Loucy (cell line): ENCODE results near the gene NCLN.

Experiments
- H2AFZ ChIP-seq: fragments of 200-600 bp; sonication (generic); 2 replicates; pipeline ENCODE4 v1.6.0; 2016; ENCODE audit warnings: antibody characterized with exemption, mild to moderate bottlenecking, low read length, moderate library complexity
- H3F3A ChIP-seq: fragments of 200-600 bp; 2 replicates; pipeline ENCODE4 v1.6.0; 2016; ENCODE audit warnings: antibody characterized with exemption, low read depth, mild to moderate bottlenecking
- H3K27me3 ChIP-seq: fragments of 200-600 bp; sonication (generic); 2 replicates; pipeline ENCODE4 v1.6.1; 2014; ENCODE audit warnings: low read length, mild to moderate bottlenecking; ENCODE audit not compliant: insufficient read depth, poor library complexity, severe bottlenecking
- H3K36me3 ChIP-seq: fragments of 200-600 bp; sonication (generic); 2 replicates; pipeline ENCODE4 v1.6.1; 2016; ENCODE audit warnings: low read length; ENCODE audit not compliant: insufficient read depth
- H3K4me1 ChIP-seq: fragments of 200-600 bp; sonication (generic); 2 replicates; pipeline ENCODE4 v1.5.1; 2014; ENCODE audit warnings: low read length, mild to moderate bottlenecking; ENCODE audit not compliant: insufficient read depth, poor library complexity, severe bottlenecking
- H3K4me2 ChIP-seq: fragments of 200-600 bp; sonication (generic); 2 replicates; pipeline ENCODE4 v1.6.0; 2014; ENCODE audit warnings: antibody characterized with exemption, low read length, low read depth, mild to moderate bottlenecking; ENCODE audit not compliant: poor library complexity, severe bottlenecking
- H3K4me3 ChIP-seq: fragments of 200-600 bp; sonication (generic); 2 replicates; pipeline ENCODE4 v1.5.1; 2014; ENCODE audit warnings: low read length, mild to moderate bottlenecking, mixed read lengths; ENCODE audit not compliant: poor library complexity, severe bottlenecking
- H3K79me2 ChIP-seq: fragments of 200-600 bp; sonication (generic); 2 replicates; pipeline ENCODE4 v1.6.1; 2014; ENCODE audit warnings: low read length; ENCODE audit not compliant: insufficient read depth
- H3K9ac ChIP-seq: fragments of 200-600 bp; sonication (generic); 2 replicates; pipeline ENCODE4 v1.6.0; 2014; ENCODE audit warnings: mild to moderate bottlenecking, low read depth, low read length, moderate library complexity; ENCODE audit not compliant: poor library complexity, severe bottlenecking
- H3K9me2 ChIP-seq: fragments of 200-600 bp; sonication (generic); replicated peaks from 2 replicates; pipeline ENCODE4 v1.6.1; 2016; ENCODE audit warnings: low read depth, low read length, mixed read lengths
- H3K9me3 ChIP-seq: fragments of 200-600 bp; sonication (generic); 2 replicates; pipeline ENCODE4 v1.6.1; 2014; ENCODE audit warnings: mild to moderate bottlenecking, antibody characterized with exemption, low read length, low read depth; ENCODE audit not compliant: insufficient read depth
- H4K20me1 ChIP-seq: fragments of 200-600 bp; sonication (generic); 2 replicates; pipeline ENCODE4 v1.6.0; 2014; ENCODE audit warnings: antibody characterized with exemption, low read length, mild to moderate bottlenecking; ENCODE audit not compliant: insufficient read depth, poor library complexity, severe bottlenecking
- CTCF ChIP-seq: fragments of 200-600 bp; sonication (generic); conservative IDR thresholded peaks from 2 replicates; pipeline ENCODE4 v1.5.1; 2014; ENCODE audit warnings: mild to moderate bottlenecking, antibody characterized with exemption, low read length
- EZH2phosphoT487 ChIP-seq: fragments of 200-600 bp; IDR thresholded peaks from 2 replicates; pipeline ENCODE4 v1.6.1; 2018; ENCODE audit warnings: antibody characterized with exemption, mild to moderate bottlenecking, moderate library complexity, borderline replicate concordance

The NCLN gene

GRCh38 chr19:3142292-3142670 lies 43.4 kb upstream of the NCLN start:
- H3K79me2 ChIP-seq, result peaks cover 98% of the 10 kb centered on the region
- H4K20me1 ChIP-seq, result peaks cover 69% of the 10 kb centered on the region
- H2AFZ ChIP-seq, result no peak overlapping the region
- no peaks in the 10 kb centered on the region for H3K27me3 ChIP-seq
- H3K9ac ChIP-seq, result peak overlapping the region; percentile 99
- peak overlapping the region; percentile 76 for H3K4me2 ChIP-seq
- peak overlapping the region; percentile 85 for H3K4me3 ChIP-seq
- peaks cover 33% of the 10 kb centered on the region for H3K4me1 ChIP-seq
- peaks cover 11% of the 10 kb centered on the region for H3F3A ChIP-seq
- no peaks in the 10 kb centered on the region for H3K9me2 ChIP-seq
- TF ChIP-seq CTCF, result no peak
- TF ChIP-seq EZH2phosphoT487, result no peak
- peaks cover 32% of the 10 kb centered on the region; the same call in 1 of the 2 replicates for H3K36me3 ChIP-seq
- H3K9me3 ChIP-seq, result no peaks in the 10 kb centered on the region

- Histone ChIP-seq H3K4me2 (peak overlapping the region; percentile 76), H3K4me3 (peak overlapping the region; percentile 85), H3K9ac (peak overlapping the region; percentile 99), H2AFZ (no peak overlapping the region), H3F3A (peaks cover 11% of the 10 kb centered on the region), H3K9me3 (no peaks in the 10 kb centered on the region), H3K27me3 (no peaks in the 10 kb centered on the region), H3K9me2 (no peaks in the 10 kb centered on the region), H3K79me2 (peaks cover 98% of the 10 kb centered on the region), H3K4me1 (peaks cover 33% of the 10 kb centered on the region), H4K20me1 (peaks cover 73% of the 10 kb centered on the region), H3K36me3 (peaks cover 33% of the 10 kb centered on the region; the same call in 1 of the 2 replicates)
- no peak for TF ChIP-seq CTCF
Measured at GRCh38 chr19:3142781-3143337, 42.9 kb upstream of the NCLN start.

- H2AFZ ChIP-seq, result no peak overlapping the region
- no peak overlapping the region for H3K4me3 ChIP-seq
- no peaks in the 10 kb centered on the region for H3K9me2 ChIP-seq
- H4K20me1 ChIP-seq, result peaks cover 81% of the 10 kb centered on the region
- TF ChIP-seq CTCF (no peak), EZH2phosphoT487 (no peak)
- H3K9ac ChIP-seq, result no peak overlapping the region
- peaks cover 33% of the 10 kb centered on the region for H3K4me1 ChIP-seq
- H3K36me3 ChIP-seq, result peaks cover 55% of the 10 kb centered on the region
- H3F3A ChIP-seq, result peaks cover 11% of the 10 kb centered on the region
- peaks cover 98% of the 10 kb centered on the region for H3K79me2 ChIP-seq
- H3K9me3 ChIP-seq, result no peaks in the 10 kb centered on the region
- peak overlapping the region; percentile 46 for H3K4me2 ChIP-seq
- no peaks in the 10 kb centered on the region for H3K27me3 ChIP-seq
Measured at GRCh38 chr19:3145909-3146676, 39.6 kb upstream of the NCLN start.
